K562 (cell line): ENCODE data around the gene SPRY4. TPM values are rescaled to one million over a fixed set of nuclear protein-coding genes. Genes with fewer than 3 reads are reported as not detected.
"Not testable (repeated sequence)": the region's sequence is repeated elsewhere in the genome, so short reads cannot be mapped to it uniquely, and the experiment has no call there.

ENCODE experiments used
- ATAC-seq: fragments of 200-7000 bp; cut with Tn5 transposase; 3 replicates; pipeline ENCODE4 v1.9.1; 2020; ENCODE audit warnings: moderate library complexity
- BruUV-seq: library from RNA; stranded (reverse); fragments of 400-500 nt; replicated peaks from 2 replicates; lab custom pipeline; 2021; lab: Mats Ljungman, UMichigan
- CTCF ChIA-PET: fragments of 300-600 bp; formaldehyde crosslinking; extraction: SDS; loops from one replicate; lab custom pipeline; 2021; ENCODE audit warnings: low intra/inter-chr PET ratio; lab: Yijun Ruan, JAX
- POLR2A ChIA-PET: fragments of 300-600, 350-650 bp; sonication (Branson Sonifier 250); formaldehyde crosslinking; extraction: SDS; loops from one replicate; lab custom pipeline; 2021; ENCODE audit warnings: antibody characterized with exemption, inconsistent platforms; lab: Yijun Ruan, JAX
- DNase-seq, 4 experiments: peaks; one replicate each; pipeline versions ENCODE4 v3.0.0 to v3.0.0-alpha.2; 2011 to 2018; ENCODE audit warnings: low spot score in 3 of 4, mixed read lengths in 3 of 4; ENCODE audit errors: extremely low read depth in 1 of 4
- FAIRE-seq: peaks from 2 replicates; lab custom pipeline; 2011; peaks lifted over from hg19 to GRCh38; lab: Jason Lieb, UNC
- H2AFZ ChIP-seq: 2 replicates; pipeline ENCODE4 v1.6.0; 2011; ENCODE audit warnings: low read depth, low read length, control low read depth, inconsistent platforms
- H3K27ac ChIP-seq: fragments of 200-600 bp; 3 replicates; pipeline ENCODE4 v1.8.0; 2011; ENCODE audit warnings: low read depth, mild to moderate bottlenecking, control low read depth, inconsistent platforms, low read length, moderate library complexity, mixed read lengths; ENCODE audit errors: extremely low read depth
- H3K27me3 ChIP-seq, 2 experiments: fragments of 300-600 bp in 1 of 2; 2 replicates in 1 of 2; 3 replicates in 1 of 2; pipeline versions ENCODE4 v1.6.0 to v1.8.0; 2011; ENCODE audit warnings: inconsistent platforms in 2 of 2, low read length in 2 of 2, mild to moderate bottlenecking in 1 of 2, mixed read lengths in 1 of 2, moderate library complexity in 1 of 2; ENCODE audit not compliant: control insufficient read depth in 2 of 2, insufficient read depth in 2 of 2
- H3K36me3 ChIP-seq: fragments of 300-600 bp; 3 replicates; pipeline ENCODE4 v1.8.0; 2011; ENCODE audit warnings: mild to moderate bottlenecking, low read length, inconsistent platforms; ENCODE audit not compliant: control insufficient read depth, insufficient read depth
- H3K4me1 ChIP-seq, 2 experiments: fragments of 200-600 bp in 1 of 2; replicated peaks in 1 of 2; 2 replicates in 1 of 2; 3 replicates in 1 of 2; pipeline versions ENCODE4 v1.5.1 to v1.8.0; 2011; ENCODE audit warnings: inconsistent platforms in 2 of 2, low read length in 2 of 2, mild to moderate bottlenecking in 1 of 2, mixed read lengths in 1 of 2, moderate library complexity in 1 of 2; ENCODE audit not compliant: control insufficient read depth in 2 of 2, insufficient read depth in 2 of 2
- H3K4me2 ChIP-seq: 2 replicates; pipeline ENCODE4 v1.6.1; 2011; ENCODE audit warnings: low read length, control low read depth, inconsistent platforms, mixed read lengths; ENCODE audit not compliant: insufficient read depth
- H3K4me3 ChIP-seq: fragments of 200-600 bp; sonication (generic), shearing (Covaris generic); 2 replicates; pipeline ENCODE4 v1.5.1; 2016; ENCODE audit warnings: control low read depth, inconsistent platforms
- H3K79me2 ChIP-seq: fragments of 200-600 bp; 3 replicates; pipeline ENCODE4 v1.8.0; 2011; ENCODE audit warnings: low read length, inconsistent platforms; ENCODE audit not compliant: control insufficient read depth, insufficient read depth
- H3K9ac ChIP-seq, 2 experiments: 2 replicates each; pipeline versions ENCODE4 v1.6.0 to v1.6.1; 2011; ENCODE audit warnings: low read depth in 2 of 2, low read length in 2 of 2, control low read depth in 1 of 2, inconsistent platforms in 1 of 2, mild to moderate bottlenecking in 1 of 2, mixed read lengths in 1 of 2; ENCODE audit not compliant: insufficient read depth in 1 of 2
- H3K9me1 ChIP-seq: one replicate; pipeline ENCODE4 v1.6.0; 2011; ENCODE audit warnings: inconsistent platforms, mild to moderate bottlenecking, low read length, moderate library complexity; ENCODE audit not compliant: control insufficient read depth, insufficient read depth
- H3K9me3 ChIP-seq: replicated peaks from 2 replicates; pipeline ENCODE4 v1.5.1; 2011; ENCODE audit warnings: low read depth, low read length, inconsistent platforms; ENCODE audit not compliant: control insufficient read depth, insufficient read depth
- H4K20me1 ChIP-seq: replicated peaks from 2 replicates; pipeline ENCODE4 v1.6.1; 2011; ENCODE audit warnings: low read length, inconsistent platforms, mixed read lengths; ENCODE audit not compliant: control insufficient read depth, insufficient read depth
- CCNT2 ChIP-seq: IDR thresholded peaks from 2 replicates; pipeline ENCODE4 v1.6.1; 2011; ENCODE audit warnings: borderline replicate concordance, low read depth, mild to moderate bottlenecking, moderate library complexity, mixed read lengths, low read length; ENCODE audit not compliant: insufficient read length; ENCODE audit errors: extremely low read depth
- NFE2 ChIP-seq: IDR thresholded peaks from 2 replicates; pipeline ENCODE4 v1.6.1; 2014; ENCODE audit warnings: antibody characterized with exemption, low read depth
- RUNX1 ChIP-seq: sonication (generic); IDR thresholded peaks from 2 replicates; pipeline ENCODE4 v1.6.1; 2016; ENCODE audit warnings: antibody characterized with exemption, low read depth
- SMAD2 ChIP-seq: fragments of 150-350 bp; IDR thresholded peaks from 2 replicates; pipeline ENCODE4 v1.6.1; 2014; ENCODE audit warnings: low read depth, mild to moderate bottlenecking, low read length
- SMARCA4 ChIP-seq: fragments of 450-650 bp; IDR thresholded peaks from 2 replicates; pipeline ENCODE4 v1.6.1; 2016
- TGIF2 ChIP-seq: sonication (generic); formaldehyde crosslinking; IDR thresholded peaks from 2 replicates; pipeline ENCODE4 v1.8.1; 2022; ENCODE audit warnings: mild to moderate bottlenecking, missing genetic modification reagents, moderate library complexity
- TRIM24 ChIP-seq, 2 experiments: fragments of 450-650 bp; IDR thresholded peaks; 2 replicates each; pipeline ENCODE4 v1.6.1; 2016
- TRIM28 ChIP-seq: fragments of 450-650 bp; IDR thresholded peaks from 2 replicates; pipeline ENCODE4 v1.6.1; 2017
- ZFP1 ChIP-seq: fragments of 450-650 bp; formaldehyde crosslinking; IDR thresholded peaks from 2 replicates; pipeline ENCODE4 v1.4.0; 2020; ENCODE audit warnings: mild to moderate bottlenecking, mixed read lengths
- ZNF253 ChIP-seq: fragments of 250-450 bp; sonication (Bioruptor Pico); conservative IDR thresholded peaks from 2 replicates; pipeline ENCODE4 v1.6.1; 2021; ENCODE audit warnings: mild to moderate bottlenecking
- WGBS: fragments of 100-300 bp; shearing (Covaris generic); methylation state at CpG from one replicate; pipeline ENCODE4 v1.1.6; 2016; ENCODE audit warnings: low coverage, mixed read lengths; ENCODE audit not compliant: insufficient coverage; ENCODE audit errors: missing lambda C conversion rate; 5-methylcytosine and 5-hydroxymethylcytosine counted together
- in situ Hi-C: fragments of 300-500 bp; cut with MboI; formaldehyde crosslinking; loops from 4 replicates; pipeline ENCODE4 v1.15.0; 2018; ENCODE audit warnings: inconsistent platforms, mixed read lengths
- intact Hi-C: fragments of 100-400 bp; cut with micrococcal nuclease; formaldehyde crosslinking; loops from 2 replicates; pipeline ENCODE4 v1.14.2; 2022
- polyA plus RNA-seq, 8 experiments: library from polyadenylated mRNA; depleted of rRNA in 4 of 8; stranded (reverse) in 5 of 8; unstranded in 3 of 8; fragments of >200 nt; fragmentation: Nextera tagmentation in 2 of 8; fragmentation: Illumina TruSeq in 1 of 8; extraction: Ambion mirVana in 2 of 8; extraction: Trizol in 1 of 8; gene quantifications; 2 replicates each; pipeline versions ENCODE4 v1.2.1 to v1.2.3, GENCODE V29; 2011 to 2014; ENCODE audit warnings: inconsistent platforms in 1 of 8, missing spikeins in 1 of 8
- total RNA-seq, 7 experiments: library from RNA; depleted of rRNA in 6 of 7; stranded (reverse); fragments of >200 nt in 6 of 7; fragmentation: Illumina TruSeq in 2 of 7; extraction: Trizol in 2 of 7; gene quantifications; 2 replicates each; pipeline versions ENCODE4 v1.2.1 to v1.2.3, GENCODE V29; 2011 to 2021; ENCODE audit warnings: low replicate concordance in 1 of 7
- TF ChIP-seq, protein P1 (sequence below), 2 experiments: fragments of 450-650 bp in 1 of 2; sonication (generic) in 1 of 2; formaldehyde crosslinking in 1 of 2; IDR thresholded peaks in 1 of 2; conservative IDR thresholded peaks in 1 of 2; 2 replicates each; pipeline versions ENCODE4 v1.6.1 to v1.8.1; 2016 to 2023; ENCODE audit warnings: mild to moderate bottlenecking in 2 of 2, moderate library complexity in 2 of 2, inconsistent platforms in 1 of 2, missing genetic modification reagents in 1 of 2
- TF ChIP-seq, protein P2 (sequence below): sonication (generic); formaldehyde crosslinking; IDR thresholded peaks from 2 replicates; pipeline ENCODE4 v1.8.1; 2023; ENCODE audit warnings: mild to moderate bottlenecking, missing genetic modification reagents, moderate library complexity

Gene SPRY4
- total and polyA plus RNA-seq, 9 of the 15 experiments (the other 6 are each of a cell fraction or from before 2014, with no cell fraction given): 2.6 to 24.2 (median 9.5) TPM

DNA sequence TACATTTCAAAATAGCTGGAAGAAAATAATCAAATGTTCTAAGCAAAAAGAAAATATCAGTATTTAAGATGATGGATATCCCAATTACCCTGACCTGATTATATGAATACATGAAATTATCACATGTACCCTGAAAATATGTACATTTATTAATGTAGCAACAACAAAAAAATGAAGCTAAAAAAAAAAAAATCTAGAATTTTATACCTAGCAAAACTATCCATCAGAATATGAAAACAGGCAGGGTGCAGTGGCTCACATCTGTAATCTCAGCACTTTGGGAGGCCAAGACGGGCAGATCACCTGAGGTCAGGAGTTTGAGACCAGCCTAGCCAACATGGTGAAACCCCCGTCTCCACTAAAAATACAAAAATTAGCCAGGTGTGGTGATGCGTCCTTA lies 20.1 kb upstream of the SPRY4 start:
- ATAC-seq, H3K79me2 ChIP-seq, FAIRE-seq, H3K4me2 ChIP-seq, H3K9me3 ChIP-seq, H3K27me3 ChIP-seq, in situ Hi-C loops, H3K9ac ChIP-seq, H4K20me1 ChIP-seq, H3K27ac ChIP-seq, CTCF ChIA-PET, intact Hi-C loops, H3K4me1 ChIP-seq, H3K36me3 ChIP-seq, BruUV-seq, H2AFZ ChIP-seq, H3K4me3 ChIP-seq, DNase-seq, H3K9me1 ChIP-seq: not testable (repeated sequence)
- POLR2A ChIA-PET: interaction anchor here (0.8 to 1.6 kb wide), 4 partner anchors 11 to 33 kb away, joined by 3 to 8 read pairs (median 4); partner anchors contain the start of gene SPRY4
- 63% methylated on average over 3 of the region's 3 CpGs for WGBS
- TF ChIP-seq TRIM24 (IDR thresholded peaks at IDR 0.05): 0 out of 4 replicates have a peak, but pooled peaks of 1 of the 2 experiments have one; percentile 62
- TF ChIP-seq TRIM28: peak; percentile 88
- TF ChIP-seq ZFP1: peak; percentile 98

DNA sequence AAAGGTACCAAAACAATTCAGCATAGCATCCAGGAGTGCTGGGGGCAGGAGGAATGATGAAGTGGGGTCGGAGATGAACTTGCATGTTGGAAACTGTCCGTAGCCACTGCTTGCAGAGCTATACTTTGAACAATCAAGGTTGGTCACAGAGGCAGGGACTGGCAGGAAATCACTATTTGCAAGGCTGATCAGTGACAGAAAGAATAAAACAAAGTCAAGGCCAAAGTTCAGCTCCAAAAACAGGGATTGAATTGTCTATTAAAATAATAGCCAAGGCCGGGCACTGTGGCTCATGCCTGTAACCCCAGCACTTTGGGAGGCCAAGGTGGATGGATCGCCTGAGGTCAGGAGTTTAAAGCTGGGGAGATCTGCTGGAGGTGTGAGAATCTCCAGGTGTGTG lies 18.7 kb upstream of the SPRY4 start:
- WGBS: 62% methylated on average over 4 of the region's 4 CpGs
- ATAC-seq (no peak), FAIRE-seq (no peak), DNase-seq (no peak)
- no peak overlapping the region for H3K9ac ChIP-seq
- in situ Hi-C loops (no loop called here), intact Hi-C loops (no loop called here)
- ChIA-PET CTCF (no interaction called here), POLR2A (interaction anchor here (1.2 kb wide), 1 partner anchor 12 kb away, joined by 3 read pairs; no protein-coding TSS in a partner anchor)
- no peaks in the 10 kb centered on the region for H3K27me3 ChIP-seq
- no peak overlapping the region for H2AFZ ChIP-seq
- no peak overlapping the region for H3K4me3 ChIP-seq
- H4K20me1 ChIP-seq: no peaks in the 10 kb centered on the region
- no peaks in the 10 kb centered on the region for H3K9me1 ChIP-seq
- no peaks in the 10 kb centered on the region for H3K79me2 ChIP-seq
- no peaks in the 10 kb centered on the region for H3K36me3 ChIP-seq
- H3K4me2 ChIP-seq: no peak overlapping the region
- BruUV-seq: no TSS peak
- peaks cover 7% of the 10 kb centered on the region for H3K9me3 ChIP-seq
- H3K27ac ChIP-seq: no peak overlapping the region
- H3K4me1 ChIP-seq: peaks cover 4 to 7% of the 10 kb centered on the region in 2 experiments; a peak in 2 of 5 replicates
- no peak for TF ChIP-seq TGIF2 (CRISPR knock-in tag)
- no peak for TF ChIP-seq SMAD2
- TF ChIP-seq NFE2: no peak
- TF ChIP-seq, protein P1, sequence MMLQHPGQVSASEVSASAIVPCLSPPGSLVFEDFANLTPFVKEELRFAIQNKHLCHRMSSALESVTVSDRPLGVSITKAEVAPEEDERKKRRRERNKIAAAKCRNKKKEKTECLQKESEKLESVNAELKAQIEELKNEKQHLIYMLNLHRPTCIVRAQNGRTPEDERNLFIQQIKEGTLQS (IDR thresholded peaks at IDR 0.05): no peak
- TF ChIP-seq, protein P1 (CRISPR knock-in tag; conservative IDR thresholded peaks at IDR 0.05): no peak
- no peak for TF ChIP-seq CCNT2
- no peak for TF ChIP-seq RUNX1
- TF ChIP-seq, protein P2, sequence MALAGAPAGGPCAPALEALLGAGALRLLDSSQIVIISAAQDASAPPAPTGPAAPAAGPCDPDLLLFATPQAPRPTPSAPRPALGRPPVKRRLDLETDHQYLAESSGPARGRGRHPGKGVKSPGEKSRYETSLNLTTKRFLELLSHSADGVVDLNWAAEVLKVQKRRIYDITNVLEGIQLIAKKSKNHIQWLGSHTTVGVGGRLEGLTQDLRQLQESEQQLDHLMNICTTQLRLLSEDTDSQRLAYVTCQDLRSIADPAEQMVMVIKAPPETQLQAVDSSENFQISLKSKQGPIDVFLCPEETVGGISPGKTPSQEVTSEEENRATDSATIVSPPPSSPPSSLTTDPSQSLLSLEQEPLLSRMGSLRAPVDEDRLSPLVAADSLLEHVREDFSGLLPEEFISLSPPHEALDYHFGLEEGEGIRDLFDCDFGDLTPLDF (CRISPR knock-in tag): no peak
- no peak for TF ChIP-seq SMARCA4
- TF ChIP-seq ZNF253 (CRISPR knock-in tag): no peak
